ENCODE results near the gene OR51E1. TPM values are rescaled to one million over a fixed set of nuclear protein-coding genes. Genes with fewer than 3 reads are reported as not detected.

The OR51E1 gene
- total RNA-seq, 1 donor from 2014 or later: 1.3 TPM

DNA sequence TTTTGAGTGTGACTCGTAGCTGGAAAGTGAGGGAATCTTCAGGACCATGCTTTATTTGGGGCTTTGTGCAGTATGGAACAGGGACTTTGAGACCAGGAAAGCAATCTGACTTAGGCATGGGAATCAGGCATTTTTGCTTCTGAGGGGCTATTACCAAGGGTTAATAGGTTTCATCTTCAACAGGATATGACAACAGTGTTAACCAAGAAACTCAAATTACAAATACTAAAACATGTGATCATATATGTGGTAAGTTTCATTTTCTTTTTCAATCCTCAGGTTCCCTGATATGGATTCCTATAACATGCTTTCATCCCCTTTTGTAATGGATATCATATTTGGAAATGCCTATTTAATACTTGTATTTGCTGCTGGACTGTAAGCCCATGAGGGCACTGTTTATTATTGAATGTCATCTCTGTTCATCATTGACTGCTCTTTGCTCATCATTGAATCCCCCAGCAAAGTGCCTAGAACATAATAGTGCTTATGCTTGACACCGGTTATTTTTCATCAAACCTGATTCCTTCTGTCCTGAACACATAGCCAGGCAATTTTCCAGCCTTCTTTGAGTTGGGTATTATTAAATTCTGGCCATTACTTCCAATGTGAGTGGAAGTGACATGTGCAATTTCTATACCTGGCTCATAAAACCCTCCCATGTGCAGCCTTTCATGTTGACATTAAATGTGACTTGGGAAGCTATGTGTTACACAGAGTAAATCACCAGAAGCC lies 11.0 kb downstream of the OR51E1 start:
- Histone ChIP-seq H3K4me3 (no peak overlapping the region), H3K36me3 (no peaks in the 10 kb centered on the region), H3K4me1 (peaks cover 12% of the 10 kb centered on the region), H3K9me3 (replicated peaks) (no peaks in the 10 kb centered on the region), H3K27me3 (ENCODE audit: low read depth) (no peaks in the 10 kb centered on the region), H3K27ac (replicated peaks) (no peak overlapping the region)
- TF ChIP-seq, protein P1, sequence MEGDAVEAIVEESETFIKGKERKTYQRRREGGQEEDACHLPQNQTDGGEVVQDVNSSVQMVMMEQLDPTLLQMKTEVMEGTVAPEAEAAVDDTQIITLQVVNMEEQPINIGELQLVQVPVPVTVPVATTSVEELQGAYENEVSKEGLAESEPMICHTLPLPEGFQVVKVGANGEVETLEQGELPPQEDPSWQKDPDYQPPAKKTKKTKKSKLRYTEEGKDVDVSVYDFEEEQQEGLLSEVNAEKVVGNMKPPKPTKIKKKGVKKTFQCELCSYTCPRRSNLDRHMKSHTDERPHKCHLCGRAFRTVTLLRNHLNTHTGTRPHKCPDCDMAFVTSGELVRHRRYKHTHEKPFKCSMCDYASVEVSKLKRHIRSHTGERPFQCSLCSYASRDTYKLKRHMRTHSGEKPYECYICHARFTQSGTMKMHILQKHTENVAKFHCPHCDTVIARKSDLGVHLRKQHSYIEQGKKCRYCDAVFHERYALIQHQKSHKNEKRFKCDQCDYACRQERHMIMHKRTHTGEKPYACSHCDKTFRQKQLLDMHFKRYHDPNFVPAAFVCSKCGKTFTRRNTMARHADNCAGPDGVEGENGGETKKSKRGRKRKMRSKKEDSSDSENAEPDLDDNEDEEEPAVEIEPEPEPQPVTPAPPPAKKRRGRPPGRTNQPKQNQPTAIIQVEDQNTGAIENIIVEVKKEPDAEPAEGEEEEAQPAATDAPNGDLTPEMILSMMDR (IDR thresholded peaks at IDR 0.05; ENCODE audit: borderline replicate concordance): no peak
- DNase-seq: no peak
- intact Hi-C loops (cut with micrococcal nuclease): no loop called here

DNA sequence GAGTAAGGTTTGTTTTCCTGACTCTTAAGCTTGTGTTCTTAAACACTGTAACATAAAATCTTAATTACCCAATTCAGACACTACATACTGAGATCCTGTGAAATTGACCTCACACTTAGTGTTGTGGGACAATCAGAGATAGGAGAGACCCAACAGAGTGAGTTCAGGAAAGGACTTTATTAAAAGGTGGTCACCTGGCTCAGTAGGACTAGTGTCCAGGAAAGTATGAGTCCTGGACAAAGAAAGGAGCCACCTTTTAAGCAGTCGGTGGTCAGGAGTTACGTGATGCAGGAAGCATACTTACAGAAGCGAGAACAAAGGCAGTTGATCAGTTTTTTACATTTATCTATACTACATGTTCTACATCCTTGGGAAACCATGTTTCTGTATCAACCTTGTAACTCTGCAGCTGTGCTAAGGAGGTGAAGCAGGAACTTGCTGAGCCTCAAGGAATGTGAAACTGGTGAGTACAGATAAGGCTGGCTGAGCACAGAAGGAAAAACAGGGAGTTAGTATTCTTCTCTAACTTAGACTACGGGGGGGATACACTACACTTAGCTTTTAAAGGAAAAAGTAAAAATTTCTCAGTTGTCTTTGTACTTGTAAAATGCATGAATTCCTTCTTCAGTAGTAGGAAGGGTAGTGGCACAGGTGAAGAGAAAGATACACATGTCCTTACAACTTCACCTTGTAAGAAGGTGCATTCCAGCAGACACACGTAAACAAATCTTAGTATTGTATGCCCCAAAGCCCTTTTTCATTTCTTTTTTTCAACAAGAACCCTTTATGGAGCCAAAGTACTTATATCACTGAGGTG lies 15.1 kb downstream of the OR51E1 start:
- Histone ChIP-seq H3K27me3 (ENCODE audit: low read depth) (no peaks in the 10 kb centered on the region), H3K9me3 (replicated peaks) (no peaks in the 10 kb centered on the region), H3K4me1 (peaks cover 5% of the 10 kb centered on the region), H3K36me3 (no peaks in the 10 kb centered on the region), H3K27ac (replicated peaks) (no peak overlapping the region), H3K4me3 (no peak overlapping the region)
- intact Hi-C loops (cut with micrococcal nuclease): no loop called here
- DNase-seq: no peak
- TF ChIP-seq, protein P1 (IDR thresholded peaks at IDR 0.05; ENCODE audit: borderline replicate concordance): no peak

DNA sequence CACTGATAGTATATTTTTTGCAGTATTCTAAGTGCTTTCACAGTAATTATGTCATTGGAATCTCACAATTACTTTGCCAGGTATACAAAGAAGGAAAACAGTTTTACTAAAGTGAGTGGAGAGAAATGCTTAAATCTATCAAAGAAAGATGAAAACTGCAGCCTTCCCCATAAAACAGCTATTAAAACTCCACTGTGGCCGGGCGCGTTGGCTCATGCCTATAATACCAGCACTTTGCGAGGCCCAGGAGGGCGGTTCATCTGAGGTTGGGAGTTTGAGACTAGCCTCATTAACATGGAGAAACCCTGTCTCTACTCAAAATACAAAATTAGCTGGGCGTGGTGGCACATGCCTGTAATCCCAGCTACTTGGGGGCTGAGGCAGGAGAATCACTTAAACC lies 19.1 kb downstream of the OR51E1 start:
- intact Hi-C loops (cut with micrococcal nuclease): no loop called here
- TF ChIP-seq, protein P1 (IDR thresholded peaks at IDR 0.05; ENCODE audit: borderline replicate concordance): no peak

DNA sequence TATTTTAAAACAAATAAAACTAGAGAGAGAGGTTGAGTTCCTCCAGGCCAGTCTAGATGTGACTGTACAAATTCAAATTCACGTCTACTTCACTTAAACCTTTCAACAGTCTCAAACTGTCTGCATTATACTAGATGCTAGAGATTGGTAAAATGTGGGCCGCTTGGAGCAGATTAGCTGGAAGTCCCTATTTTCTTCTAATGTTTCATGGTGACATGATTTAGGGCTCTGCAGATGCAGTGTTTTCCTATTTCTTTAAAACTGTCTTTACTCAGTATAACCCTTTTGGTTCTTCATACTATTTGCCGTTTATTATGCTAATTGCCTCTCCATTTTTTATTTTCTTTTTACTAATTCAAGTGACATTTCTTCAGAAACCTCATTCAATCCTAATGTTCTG lies 20.4 kb downstream of the OR51E1 start:
- Histone ChIP-seq H3K9me3 (replicated peaks) (no peaks in the 10 kb centered on the region), H3K27me3 (ENCODE audit: low read depth) (no peaks in the 10 kb centered on the region), H3K36me3 (no peaks in the 10 kb centered on the region), H3K4me1 (no peaks in the 10 kb centered on the region), H3K4me3 (no peak overlapping the region), H3K27ac (replicated peaks) (no peak overlapping the region)
- no peak for DNase-seq
- intact Hi-C loops (cut with micrococcal nuclease): no loop called here
- TF ChIP-seq, protein P1 (IDR thresholded peaks at IDR 0.05; ENCODE audit: borderline replicate concordance): no peak

More for the DNA sequence above, 19.1 kb downstream of the OR51E1 start:
- Histone ChIP-seq H3K9me3 (replicated peaks) (no peaks in the 10 kb centered on the region), H3K4me1 (peaks cover 3% of the 10 kb centered on the region), H3K36me3 (no peaks in the 10 kb centered on the region), H3K4me3 (no peak overlapping the region), H3K27me3 (ENCODE audit: low read depth) (no peaks in the 10 kb centered on the region), H3K27ac (replicated peaks) (no peak overlapping the region)
- DNase-seq: no peak

DNA sequence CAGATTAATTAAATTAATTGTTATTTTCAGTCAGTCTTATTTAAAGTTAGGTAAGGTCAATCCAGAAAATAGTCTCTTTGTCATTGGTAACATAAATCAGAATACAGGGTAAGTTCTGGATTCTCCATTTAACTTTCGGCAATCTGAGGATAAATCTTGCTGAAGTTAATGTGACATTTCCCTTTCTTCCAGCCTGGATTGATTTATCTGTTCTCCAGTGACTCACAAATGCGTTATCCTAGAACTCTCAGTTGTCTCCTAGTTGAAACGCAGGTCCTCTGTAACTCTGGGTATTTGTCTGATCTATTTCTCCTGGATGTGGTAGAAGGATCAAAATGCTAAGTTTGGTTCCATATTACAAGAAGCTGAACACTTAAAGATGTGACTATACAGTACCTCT lies 21.0 kb downstream of the OR51E1 start:
- DNase-seq: no peak
- Histone ChIP-seq H3K4me3 (no peak overlapping the region), H3K9me3 (replicated peaks) (no peaks in the 10 kb centered on the region), H3K27me3 (ENCODE audit: low read depth) (no peaks in the 10 kb centered on the region), H3K4me1 (no peaks in the 10 kb centered on the region), H3K27ac (replicated peaks) (no peak overlapping the region), H3K36me3 (no peaks in the 10 kb centered on the region)
- TF ChIP-seq, protein P1 (IDR thresholded peaks at IDR 0.05; ENCODE audit: borderline replicate concordance): no peak
- intact Hi-C loops (cut with micrococcal nuclease): no loop called here
